ENCODE data around the gene IGIP.
A peak's percentile ranks its signal among the peaks of the same experiment; 100 is the strongest.
"Not testable (repeated sequence)": the region's sequence is repeated elsewhere in the genome, so short reads cannot be mapped to it uniquely, and the experiment has no call there.

The IGIP gene

GRCh38 chr5:140153255-140153654 lies 27.5 kb downstream of the IGIP start:
- no peak overlapping the region for H3K4me3 ChIP-seq (ENCODE audit: low read length)
- TF ChIP-seq, protein P1, sequence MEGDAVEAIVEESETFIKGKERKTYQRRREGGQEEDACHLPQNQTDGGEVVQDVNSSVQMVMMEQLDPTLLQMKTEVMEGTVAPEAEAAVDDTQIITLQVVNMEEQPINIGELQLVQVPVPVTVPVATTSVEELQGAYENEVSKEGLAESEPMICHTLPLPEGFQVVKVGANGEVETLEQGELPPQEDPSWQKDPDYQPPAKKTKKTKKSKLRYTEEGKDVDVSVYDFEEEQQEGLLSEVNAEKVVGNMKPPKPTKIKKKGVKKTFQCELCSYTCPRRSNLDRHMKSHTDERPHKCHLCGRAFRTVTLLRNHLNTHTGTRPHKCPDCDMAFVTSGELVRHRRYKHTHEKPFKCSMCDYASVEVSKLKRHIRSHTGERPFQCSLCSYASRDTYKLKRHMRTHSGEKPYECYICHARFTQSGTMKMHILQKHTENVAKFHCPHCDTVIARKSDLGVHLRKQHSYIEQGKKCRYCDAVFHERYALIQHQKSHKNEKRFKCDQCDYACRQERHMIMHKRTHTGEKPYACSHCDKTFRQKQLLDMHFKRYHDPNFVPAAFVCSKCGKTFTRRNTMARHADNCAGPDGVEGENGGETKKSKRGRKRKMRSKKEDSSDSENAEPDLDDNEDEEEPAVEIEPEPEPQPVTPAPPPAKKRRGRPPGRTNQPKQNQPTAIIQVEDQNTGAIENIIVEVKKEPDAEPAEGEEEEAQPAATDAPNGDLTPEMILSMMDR (conservative IDR thresholded peaks at IDR 0.05; ENCODE audit: low read length) = no peak
- DNase-seq (ENCODE audit: low read depth) = no peak

DNA sequence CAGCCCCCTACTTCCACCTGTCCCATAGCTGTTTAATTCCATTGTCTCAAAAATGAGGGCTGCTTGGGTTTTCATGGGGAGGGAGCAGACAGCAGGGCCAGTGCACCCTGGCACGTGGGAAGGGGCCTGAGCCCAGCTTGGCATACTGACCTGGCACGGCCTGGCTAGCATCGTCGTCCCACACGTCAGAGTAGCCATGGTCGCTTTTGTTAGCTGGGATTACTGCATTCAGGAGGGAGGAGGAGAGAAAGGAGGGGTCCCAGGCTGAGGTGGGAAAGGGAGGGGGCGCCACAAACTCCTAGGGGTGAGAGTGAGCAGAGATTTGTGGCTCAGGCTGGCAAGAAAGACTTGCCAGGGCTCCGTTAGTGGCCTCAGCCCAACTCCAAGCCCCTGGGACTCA lies 28.2 kb downstream of the IGIP start:
- no peak for DNase-seq (ENCODE audit: low read depth)
- TF ChIP-seq, protein P1 (conservative IDR thresholded peaks at IDR 0.05; ENCODE audit: low read length) = no peak
- H3K4me3 ChIP-seq (ENCODE audit: low read length) = no peak overlapping the region

DNA sequence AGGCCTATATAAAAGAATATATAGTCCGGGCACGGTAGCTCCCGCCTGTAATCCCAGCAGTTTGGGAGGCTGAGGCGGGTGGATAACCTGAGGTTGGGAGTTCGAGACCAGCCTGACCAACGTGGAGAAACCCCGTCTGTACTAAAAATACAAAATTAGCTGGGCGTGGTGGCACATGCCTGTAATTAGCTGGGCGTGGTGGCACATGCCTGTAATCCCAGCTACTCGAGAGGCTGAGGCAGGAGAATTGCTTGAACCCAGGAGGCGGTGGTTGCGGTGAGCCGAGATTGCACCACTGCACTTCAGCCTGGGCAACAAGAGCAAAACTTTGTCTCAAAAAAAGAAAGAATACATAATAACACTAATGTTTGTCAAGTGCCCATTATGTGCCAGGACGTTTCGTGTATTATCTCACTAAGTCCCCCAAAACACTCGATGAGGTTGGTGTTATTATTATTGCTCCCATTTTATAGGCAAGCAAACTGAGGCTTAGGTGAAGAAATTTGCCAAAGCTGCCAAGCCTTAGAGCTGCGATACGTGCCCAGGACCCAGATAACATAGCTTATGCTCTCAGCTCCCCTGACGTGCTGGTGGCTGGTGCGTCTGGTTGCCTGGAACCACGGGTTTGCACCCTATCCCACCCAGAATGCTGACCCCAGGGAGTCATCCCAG lies 29.1 kb downstream of the IGIP start:
- not testable (repeated sequence) for H3K4me3 ChIP-seq (ENCODE audit: low read length); DNase-seq (ENCODE audit: low read depth)

DNA sequence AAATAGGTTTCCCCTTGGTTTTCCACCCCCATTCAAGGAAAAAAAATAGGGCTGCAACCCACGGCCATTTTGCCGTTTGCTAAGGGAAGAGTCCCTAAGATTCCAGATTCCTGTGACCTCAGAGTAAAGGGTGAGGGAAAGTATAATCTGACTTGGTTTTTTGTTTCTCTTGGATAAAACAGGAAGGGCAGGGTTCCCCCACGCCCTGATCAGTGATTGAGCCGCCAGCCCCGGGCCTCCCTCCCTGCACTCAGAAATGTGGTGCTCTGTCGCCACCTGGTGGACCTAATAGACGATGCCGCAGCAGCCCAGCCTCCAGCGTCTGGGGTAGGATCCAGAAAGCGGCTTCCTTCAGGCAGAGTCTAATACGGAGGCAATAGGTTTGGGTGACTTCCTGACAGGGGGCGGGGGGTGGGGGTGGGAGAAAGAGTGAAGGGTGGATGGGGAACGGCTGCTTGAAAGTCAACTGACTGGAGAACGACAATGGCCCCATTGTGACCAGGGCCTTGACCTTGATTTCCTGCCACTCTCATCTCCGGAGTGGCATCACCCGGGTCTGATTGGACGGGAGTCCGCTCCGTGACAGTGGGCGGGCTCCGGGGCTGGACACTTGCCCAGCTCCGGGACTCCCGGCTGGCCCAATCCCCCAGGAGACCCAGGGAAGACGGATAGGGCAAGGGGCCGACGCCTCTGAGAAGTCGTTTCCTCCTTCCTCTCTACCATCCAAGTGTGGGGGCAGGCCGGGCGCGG lies 31.5 kb downstream of the IGIP start:
- H3K4me3 ChIP-seq (ENCODE audit: low read length) = peak overlapping the region; percentile 45
- TF ChIP-seq, protein P1 (conservative IDR thresholded peaks at IDR 0.05; ENCODE audit: low read length) = peak; percentile 85
- DNase-seq (ENCODE audit: low read depth) = peak; percentile 70

DNA sequence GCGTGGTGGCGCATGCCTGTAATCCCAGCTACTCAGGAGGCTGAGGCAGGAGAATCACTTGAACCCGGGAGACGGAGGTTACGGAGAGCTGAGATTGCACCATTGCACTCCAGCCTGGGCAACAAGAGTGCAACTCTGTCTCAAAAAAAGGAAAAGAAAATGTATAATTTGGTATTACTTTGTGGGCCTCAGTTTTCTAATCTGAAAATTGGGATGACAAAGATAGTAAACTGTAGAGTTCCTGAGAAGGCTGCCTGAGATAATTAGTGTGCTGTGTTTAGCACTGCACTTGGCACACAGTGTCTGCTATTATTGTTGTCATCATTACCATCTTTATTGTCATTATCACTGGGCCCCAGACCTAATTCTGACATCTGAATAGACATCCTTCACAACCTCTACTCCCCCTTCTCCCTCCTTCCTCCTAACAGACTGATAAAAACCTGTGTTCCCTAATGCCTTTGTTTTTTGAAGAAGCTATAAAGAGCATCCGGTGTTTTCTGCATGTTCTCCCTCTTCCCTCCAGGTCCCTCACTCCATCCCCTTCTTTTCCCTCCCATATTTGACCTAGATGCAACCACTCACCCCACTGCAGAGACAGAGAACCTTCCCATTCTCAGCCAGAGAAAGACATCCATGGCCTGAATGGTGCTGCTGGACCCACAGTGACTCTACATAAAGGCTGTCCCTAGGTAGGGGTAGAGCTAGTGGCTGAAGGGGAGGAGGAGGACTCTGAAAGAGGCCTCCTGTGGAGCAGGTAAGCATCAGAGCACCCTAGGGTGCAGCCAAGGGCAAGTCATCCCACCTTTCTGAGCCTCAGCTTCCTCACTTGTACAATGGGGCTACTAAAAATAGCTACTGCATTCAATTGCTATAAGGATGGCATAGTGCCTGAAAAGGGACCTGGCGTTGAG lies 33.5 kb downstream of the IGIP start:
- H3K4me3 ChIP-seq (ENCODE audit: low read length) = no peak overlapping the region
- DNase-seq (ENCODE audit: low read depth) = no peak
- TF ChIP-seq, protein P1 (conservative IDR thresholded peaks at IDR 0.05; ENCODE audit: low read length) = no peak

GRCh38 chr5:140162275-140162674 lies 36.5 kb downstream of the IGIP start:
- TF ChIP-seq, protein P1 (conservative IDR thresholded peaks at IDR 0.05; ENCODE audit: low read length) = no peak

DNA sequence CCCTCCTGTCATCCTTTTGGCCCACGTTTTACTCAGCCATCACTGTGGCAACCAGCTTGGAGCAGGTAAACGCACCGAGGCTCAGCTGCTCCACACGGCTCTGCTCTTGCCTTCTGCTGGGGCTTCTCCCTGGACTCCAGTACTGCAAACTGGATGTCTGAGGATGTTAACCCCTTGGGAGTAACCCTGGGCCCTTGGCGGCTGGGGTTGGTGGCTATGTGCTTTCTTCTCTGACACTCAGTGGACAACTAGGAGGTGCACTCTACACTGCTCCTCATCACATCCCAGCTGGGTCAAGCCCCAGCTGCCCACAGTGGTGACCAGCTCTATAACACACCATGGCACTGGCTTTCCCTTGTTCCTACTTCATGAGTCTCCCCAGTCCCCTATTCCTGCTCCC lies 37.0 kb downstream of the IGIP start:
- H3K4me3 ChIP-seq (ENCODE audit: low read length) = no peak overlapping the region
- TF ChIP-seq, protein P1 (conservative IDR thresholded peaks at IDR 0.05; ENCODE audit: low read length) = no peak
- DNase-seq (ENCODE audit: low read depth) = no peak

More at GRCh38 chr5:140162275-140162674, 36.5 kb downstream of the IGIP start:
- H3K4me3 ChIP-seq (ENCODE audit: low read length) = no peak overlapping the region
- no peak for DNase-seq (ENCODE audit: low read depth)

Data from AG10803 (cell line).